Osteocyte (in vitro differentiated cells): ENCODE measurements around the gene ZNF837. TPM values are rescaled to one million over a fixed set of nuclear protein-coding genes. Genes with fewer than 3 reads are reported as not detected.

Source experiments
- DNase-seq: peaks from one replicate; pipeline ENCODE4 v3.0.0; 2021; ENCODE audit warnings: mixed read lengths; ENCODE audit not compliant: unreplicated experiment; ENCODE audit errors: extremely low spot score
- H3K27ac Mint-ChIP-seq: one replicate; pipeline ENCODE4 v1.8.0; 2021; ENCODE audit warnings: mild to moderate bottlenecking, mixed read lengths; ENCODE audit not compliant: unreplicated experiment
- H3K27me3 Mint-ChIP-seq: one replicate; pipeline ENCODE4 v1.8.0; 2021; ENCODE audit warnings: mixed read lengths; ENCODE audit not compliant: unreplicated experiment
- H3K36me3 Mint-ChIP-seq: one replicate; pipeline ENCODE4 v1.8.0; 2021; ENCODE audit warnings: mixed read lengths; ENCODE audit not compliant: unreplicated experiment
- H3K4me1 Mint-ChIP-seq: one replicate; pipeline ENCODE4 v1.8.0; 2021; ENCODE audit warnings: mixed read lengths; ENCODE audit not compliant: unreplicated experiment
- H3K4me3 Mint-ChIP-seq: one replicate; pipeline ENCODE4 v1.8.0; 2021; ENCODE audit warnings: mild to moderate bottlenecking, moderate library complexity, mixed read lengths; ENCODE audit not compliant: unreplicated experiment
- H3K9me3 Mint-ChIP-seq: one replicate; pipeline ENCODE4 v1.8.0; 2021; ENCODE audit warnings: mixed read lengths; ENCODE audit not compliant: unreplicated experiment
- CTCF ChIP-seq: fragments of 200-600 bp; sonication (generic); IDR thresholded peaks from 2 replicates; pipeline ENCODE4 v1.5.0; 2021; ENCODE audit warnings: antibody characterized with exemption, mild to moderate bottlenecking, moderate library complexity
- total RNA-seq: library from RNA; stranded (reverse); gene quantifications from 2 replicates; pipeline ENCODE4 v1.2.1, GENCODE V29; 2021

ZNF837 gene
- total RNA-seq, 1 donor from 2014 or later, result 3.0 TPM

GRCh38 chr19:58374200-58374599, 6.6 kb downstream of the ZNF837 start:
- H3K4me1 Mint-ChIP-seq, result no peaks in the 10 kb centered on the region
- no peak overlapping the region for H3K27ac Mint-ChIP-seq
- H3K36me3 Mint-ChIP-seq, result peaks cover 2% of the 10 kb centered on the region
- no peak for TF ChIP-seq CTCF
- no peaks in the 10 kb centered on the region for H3K9me3 Mint-ChIP-seq
- no peak for DNase-seq
- no peak overlapping the region for H3K4me3 Mint-ChIP-seq
- no peaks in the 10 kb centered on the region for H3K27me3 Mint-ChIP-seq

GRCh38 chr19:58372311-58373133, 8.3 kb downstream of the ZNF837 start:
- no peak for TF ChIP-seq CTCF
- DNase-seq, result no peak
- Mint-ChIP-seq H3K4me3 (no peak overlapping the region), H3K4me1 (no peaks in the 10 kb centered on the region), H3K27me3 (no peaks in the 10 kb centered on the region), H3K9me3 (no peaks in the 10 kb centered on the region), H3K36me3 (peaks cover 2% of the 10 kb centered on the region), H3K27ac (no peak overlapping the region)

GRCh38 chr19:58368561-58369360, 12.1 kb downstream of the ZNF837 start:
- H3K27me3 Mint-ChIP-seq, result no peaks in the 10 kb centered on the region
- no peak overlapping the region for H3K4me3 Mint-ChIP-seq
- H3K4me1 Mint-ChIP-seq, result no peaks in the 10 kb centered on the region
- no peak for TF ChIP-seq CTCF
- H3K9me3 Mint-ChIP-seq, result no peaks in the 10 kb centered on the region
- DNase-seq, result peak; percentile 78
- peaks cover 2% of the 10 kb centered on the region for H3K36me3 Mint-ChIP-seq
- H3K27ac Mint-ChIP-seq, result no peak overlapping the region

GRCh38 chr19:58367698-58368454, 13.0 kb downstream of the ZNF837 start:
- DNase-seq, result no peak
- Mint-ChIP-seq H3K4me3 (no peak overlapping the region), H3K9me3 (no peaks in the 10 kb centered on the region), H3K27me3 (no peaks in the 10 kb centered on the region), H3K36me3 (peaks cover 2% of the 10 kb centered on the region), H3K4me1 (peaks cover 2% of the 10 kb centered on the region), H3K27ac (no peak overlapping the region)
- TF ChIP-seq CTCF, result no peak
